ENCODE data around the gene PICK1.

- TF ChIP-seq CTCF (optimal IDR thresholded peaks at IDR 0.05 in 1 of 3, IDR thresholded peaks at IDR 0.05 in 1 of 3, conservative IDR thresholded peaks at IDR 0.05 in 1 of 3; ENCODE audit: extremely low read depth in 1 of 3, insufficient read depth in 2 of 3, low read length in 3 of 3) (no peak), EZH2 (IDR thresholded peaks at IDR 0.05; ENCODE audit: low read length) (no peak)
Measured at GRCh38 chr22:38073150-38074130, 16.2 kb downstream of the PICK1 start.

All from keratinocyte (primary cell).